Prostate gland (tissue), 2 donors: ENCODE data around the gene SYNPO2L. TPM values are rescaled to one million over a fixed set of nuclear protein-coding genes. Genes with fewer than 3 reads are reported as not detected.

Source experiments
- DNase-seq: peaks from one replicate; pipeline ENCODE4 v3.0.0-alpha.2; 2019; ENCODE audit warnings: low spot score
- H3K27ac ChIP-seq, 2 donors: fragments of 200-600 bp; sonication (generic); 2 replicates each; pipeline ENCODE4 v1.5.1; 2017 to 2019
- H3K27me3 ChIP-seq: fragments of 200-600 bp; sonication (generic); replicated peaks from 2 replicates; pipeline ENCODE4 v1.5.1; 2019; ENCODE audit not compliant: insufficient read depth
- H3K36me3 ChIP-seq, 2 donors: fragments of 200-600 bp; sonication (generic); 1 replicate in 1 of 2; 2 replicates in 1 of 2; pipeline versions ENCODE4 v1.5.1 to v1.8.1; 2017 to 2019
- H3K4me1 ChIP-seq: fragments of 200-600 bp; sonication (generic); replicated peaks from 2 replicates; pipeline ENCODE4 v1.5.1; 2019
- H3K4me3 ChIP-seq, 2 donors: fragments of 200-600 bp; sonication (generic); 2 replicates each; pipeline ENCODE4 v1.5.1; 2017 to 2019
- H3K9me3 ChIP-seq: fragments of 200-600 bp; sonication (generic); 2 replicates; pipeline ENCODE4 v1.5.1; 2017
- POLR2A ChIP-seq: fragments of 450-650 bp; IDR thresholded peaks from one replicate; pipeline ENCODE4 v1.6.1; 2016; ENCODE audit warnings: antibody characterized with exemption, mild to moderate bottlenecking
- POLR2AphosphoS5 ChIP-seq: sonication (generic); formaldehyde crosslinking; IDR thresholded peaks from one replicate; pipeline ENCODE4 v1.6.1; 2017; ENCODE audit warnings: antibody characterized with exemption
- WGBS: methylation state at CpG from one replicate; pipeline ENCODE4 v1.1.5; 2018; 5-methylcytosine and 5-hydroxymethylcytosine counted together
- intact Hi-C: fragments of 100-400 bp; cut with DNase I; formaldehyde crosslinking; loops from one replicate; pipeline ENCODE4 v1.14.2; 2022
- total RNA-seq, 2 donors: library from RNA; depleted of rRNA; stranded (reverse); fragments of >200 nt; gene quantifications; one replicate each; pipeline ENCODE4 v1.1.0, GENCODE V29; 2016
- TF ChIP-seq, protein P1 (sequence below), 4 experiments: fragments of 200-600 bp in 2 of 4; fragments of 450-650 bp in 2 of 4; sonication (generic) in 2 of 4; IDR thresholded peaks; 1 replicate in 3 of 4; 2 replicates in 1 of 4; pipeline ENCODE4 v1.5.1; 2016 to 2019; ENCODE audit warnings: antibody characterized with exemption in 4 of 4, mild to moderate bottlenecking in 2 of 4, moderate library complexity in 2 of 4

SYNPO2L gene
- total RNA-seq, 2 donors from 2014 or later, result 0.23 to 0.77 TPM

DNA sequence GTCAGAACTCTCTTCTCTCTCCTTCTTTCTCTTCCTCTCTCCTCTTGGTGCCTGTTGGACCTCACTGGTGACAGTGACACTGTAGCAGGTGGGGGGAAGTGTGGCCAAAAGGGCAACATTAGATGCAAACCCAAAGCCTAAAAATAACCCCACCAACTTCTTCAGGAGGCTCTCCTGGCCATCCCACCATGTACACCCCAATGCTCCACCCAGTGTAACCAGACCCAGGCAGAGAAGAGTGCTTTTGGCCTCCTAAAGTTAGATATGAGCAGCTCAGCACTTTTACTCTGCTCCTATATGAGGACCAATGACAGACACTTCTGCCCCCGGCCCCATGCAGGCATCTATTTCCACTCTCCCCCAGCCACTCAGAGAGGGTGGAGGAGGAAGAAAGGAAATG, 20.0 kb downstream of the SYNPO2L start:
- 71% methylated on average over 1 of the region's 1 CpG for WGBS
- DNase-seq, result no peak
- Histone ChIP-seq H3K4me3 (no peak overlapping the region), H3K27me3 (no peaks in the 10 kb centered on the region), H3K4me1 (no peaks in the 10 kb centered on the region), H3K9me3 (no peaks in the 10 kb centered on the region), H3K36me3 (no peaks in the 10 kb centered on the region), H3K27ac (no peak overlapping the region)
- intact Hi-C loops, result no loop called here
- TF ChIP-seq, protein P1, sequence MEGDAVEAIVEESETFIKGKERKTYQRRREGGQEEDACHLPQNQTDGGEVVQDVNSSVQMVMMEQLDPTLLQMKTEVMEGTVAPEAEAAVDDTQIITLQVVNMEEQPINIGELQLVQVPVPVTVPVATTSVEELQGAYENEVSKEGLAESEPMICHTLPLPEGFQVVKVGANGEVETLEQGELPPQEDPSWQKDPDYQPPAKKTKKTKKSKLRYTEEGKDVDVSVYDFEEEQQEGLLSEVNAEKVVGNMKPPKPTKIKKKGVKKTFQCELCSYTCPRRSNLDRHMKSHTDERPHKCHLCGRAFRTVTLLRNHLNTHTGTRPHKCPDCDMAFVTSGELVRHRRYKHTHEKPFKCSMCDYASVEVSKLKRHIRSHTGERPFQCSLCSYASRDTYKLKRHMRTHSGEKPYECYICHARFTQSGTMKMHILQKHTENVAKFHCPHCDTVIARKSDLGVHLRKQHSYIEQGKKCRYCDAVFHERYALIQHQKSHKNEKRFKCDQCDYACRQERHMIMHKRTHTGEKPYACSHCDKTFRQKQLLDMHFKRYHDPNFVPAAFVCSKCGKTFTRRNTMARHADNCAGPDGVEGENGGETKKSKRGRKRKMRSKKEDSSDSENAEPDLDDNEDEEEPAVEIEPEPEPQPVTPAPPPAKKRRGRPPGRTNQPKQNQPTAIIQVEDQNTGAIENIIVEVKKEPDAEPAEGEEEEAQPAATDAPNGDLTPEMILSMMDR (IDR thresholded peaks at IDR 0.05), result no peak
- TF ChIP-seq POLR2A (no peak), POLR2AphosphoS5 (no peak)

DNA sequence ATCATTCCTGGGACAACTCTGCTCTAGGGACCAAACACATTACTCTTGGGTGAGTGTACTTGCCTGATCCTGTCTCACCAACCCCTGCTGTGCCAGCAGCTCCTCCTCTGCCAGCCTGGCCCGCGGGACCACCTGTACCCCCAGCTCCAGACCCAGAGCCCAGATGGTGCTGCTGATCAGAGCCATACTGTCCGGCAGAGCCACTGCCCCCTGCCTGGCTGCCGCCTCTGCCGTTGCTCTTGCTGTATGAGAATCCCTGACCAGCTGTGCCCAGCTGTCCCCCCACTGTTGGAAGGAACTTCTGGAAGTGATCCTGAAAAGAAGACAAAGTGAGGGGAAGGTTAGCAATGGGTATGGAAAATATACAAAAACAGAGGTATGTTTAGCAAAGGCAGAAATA, 21.4 kb downstream of the SYNPO2L start:
- no peak overlapping the region for H3K4me3 ChIP-seq
- no peak overlapping the region for H3K27ac ChIP-seq
- intact Hi-C loops, result no loop called here
- 60% methylated on average over 5 of the region's 5 CpGs for WGBS
- H3K36me3 ChIP-seq, result no peaks in the 10 kb centered on the region
- H3K4me1 ChIP-seq, result no peaks in the 10 kb centered on the region
- H3K9me3 ChIP-seq, result no peaks in the 10 kb centered on the region
- DNase-seq, result no peak
- no peak for TF ChIP-seq POLR2AphosphoS5
- no peak for TF ChIP-seq POLR2A
- TF ChIP-seq, protein P1 (IDR thresholded peaks at IDR 0.05), result no peak
- no peaks in the 10 kb centered on the region for H3K27me3 ChIP-seq

DNA sequence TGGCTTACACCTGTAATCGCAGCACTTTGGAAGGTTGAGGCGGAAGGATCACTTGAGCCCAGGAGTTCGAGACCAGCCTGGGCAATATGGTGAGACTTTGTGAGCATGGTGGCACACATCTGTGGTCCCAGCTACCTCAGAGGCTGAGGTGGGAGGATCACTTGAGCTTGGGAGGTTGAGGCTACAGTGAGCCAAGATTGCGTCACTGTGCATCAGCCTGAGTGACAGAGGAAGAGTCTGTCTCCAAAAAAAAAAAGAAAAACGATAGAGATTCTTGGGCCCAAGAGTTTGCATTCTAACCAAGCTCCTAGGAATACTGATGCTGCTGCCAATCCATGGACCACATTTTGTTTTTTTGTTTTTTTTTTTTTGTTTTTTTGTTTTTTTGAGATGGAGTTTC, 26.7 kb downstream of the SYNPO2L start:
- H3K4me1 ChIP-seq, result no peaks in the 10 kb centered on the region
- no peaks in the 10 kb centered on the region for H3K9me3 ChIP-seq
- H3K4me3 ChIP-seq, result no peak overlapping the region
- no peak for TF ChIP-seq POLR2AphosphoS5
- TF ChIP-seq, protein P1 (IDR thresholded peaks at IDR 0.05), result no peak
- no peak for TF ChIP-seq POLR2A
- no peaks in the 10 kb centered on the region for H3K27me3 ChIP-seq
- intact Hi-C loops, result loop anchor here (5.0 kb wide), 2 partner anchors 77 to 97 kb away; no protein-coding TSS in a partner anchor
- no peak overlapping the region for H3K27ac ChIP-seq
- no peaks in the 10 kb centered on the region for H3K36me3 ChIP-seq
- 92% methylated on average over 5 of the region's 5 CpGs for WGBS
- DNase-seq, result no peak

DNA sequence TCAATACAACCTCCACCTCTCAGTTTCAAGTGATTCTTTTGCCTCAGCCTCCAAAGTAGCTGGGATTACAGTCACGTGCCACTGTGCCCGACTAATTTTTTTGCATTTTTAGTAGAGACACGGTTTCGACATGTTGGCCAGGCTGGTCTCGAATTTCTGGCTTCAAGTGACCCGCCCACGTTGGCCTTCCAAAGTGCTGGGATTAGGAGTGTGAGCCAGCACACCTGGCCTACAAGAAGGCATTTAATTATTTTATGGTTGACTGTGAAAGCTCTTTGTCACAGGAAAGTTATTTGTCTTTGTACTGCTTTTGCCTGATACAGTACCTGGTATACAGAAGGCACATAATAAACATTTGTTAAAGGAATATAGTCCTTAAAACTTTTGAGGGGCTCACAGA, 27.4 kb downstream of the SYNPO2L start:
- no peak overlapping the region for H3K4me3 ChIP-seq
- WGBS, result 33% methylated on average over 7 of the region's 7 CpGs
- DNase-seq, result no peak
- no peaks in the 10 kb centered on the region for H3K4me1 ChIP-seq
- H3K36me3 ChIP-seq, result no peaks in the 10 kb centered on the region
- no peaks in the 10 kb centered on the region for H3K9me3 ChIP-seq
- H3K27me3 ChIP-seq, result no peaks in the 10 kb centered on the region
- TF ChIP-seq POLR2AphosphoS5 (no peak), POLR2A (no peak)
- TF ChIP-seq, protein P1 (IDR thresholded peaks at IDR 0.05), result no peak
- intact Hi-C loops, result loop anchor here (5.0 kb wide), 2 partner anchors 76 to 96 kb away; no protein-coding TSS in a partner anchor
- H3K27ac ChIP-seq, result no peak overlapping the region

DNA sequence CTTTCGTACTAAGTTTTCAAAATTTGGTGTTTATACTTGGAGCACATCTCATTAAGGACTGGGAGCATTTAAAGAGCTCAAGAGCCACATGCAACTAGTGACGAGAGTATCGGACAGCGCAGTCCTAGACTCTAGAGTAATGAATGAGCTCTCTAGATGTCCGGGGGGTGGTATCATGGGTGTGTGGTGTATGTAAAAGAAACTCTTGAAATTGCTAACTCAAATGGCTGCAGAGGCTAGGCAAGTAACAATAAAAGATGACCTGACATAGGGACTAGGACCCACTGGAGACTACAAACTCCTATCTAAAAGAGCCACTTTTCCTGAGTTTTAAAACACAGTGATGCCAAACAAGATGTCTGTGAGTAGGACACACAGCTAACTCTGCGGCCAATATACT, 28.5 kb downstream of the SYNPO2L start:
- Histone ChIP-seq H3K4me1 (no peaks in the 10 kb centered on the region), H3K9me3 (no peaks in the 10 kb centered on the region), H3K27me3 (no peaks in the 10 kb centered on the region), H3K36me3 (no peaks in the 10 kb centered on the region), H3K27ac (no peak overlapping the region), H3K4me3 (no peak overlapping the region)
- no peak for DNase-seq
- WGBS, result 94% methylated on average over 6 of the region's 6 CpGs
- intact Hi-C loops, result loop anchor here (5.0 kb wide), 2 partner anchors 75 to 95 kb away; no protein-coding TSS in a partner anchor
- TF ChIP-seq, protein P1 (IDR thresholded peaks at IDR 0.05), result no peak
- no peak for TF ChIP-seq POLR2AphosphoS5
- TF ChIP-seq POLR2A, result no peak
